ENCODE data around the gene UTF1. TPM values are rescaled to one million over a fixed set of nuclear protein-coding genes. Genes with fewer than 3 reads are reported as not detected.

Gene UTF1
- total RNA-seq, 4 donors from 2014 or later = not detected

- no peak for DNase-seq
- no peaks in the 10 kb centered on the region for H3K9me3 ChIP-seq
- no peak overlapping the region for H3K4me3 ChIP-seq
- no CpG with 5 or more reads among the region's 38 CpGs for WGBS, 2 donors
- no peaks in the 10 kb centered on the region for H3K4me1 ChIP-seq
- H3K27me3 ChIP-seq = peaks cover 0 to 52% (median 0%) of the 10 kb centered on the region in 4 donors
- intact Hi-C loops (cut with DNase I) = no loop called here
- H3K36me3 ChIP-seq = no peaks in the 10 kb centered on the region
- TF ChIP-seq CTCF (IDR thresholded peaks at IDR 0.05) (no peak), POLR2A (IDR thresholded peaks at IDR 0.05) (no peak)
- no peak overlapping the region for H3K27ac ChIP-seq
Measured at GRCh38 chr10:133199992-133200611, 29.9 kb upstream of the UTF1 start.

DNA sequence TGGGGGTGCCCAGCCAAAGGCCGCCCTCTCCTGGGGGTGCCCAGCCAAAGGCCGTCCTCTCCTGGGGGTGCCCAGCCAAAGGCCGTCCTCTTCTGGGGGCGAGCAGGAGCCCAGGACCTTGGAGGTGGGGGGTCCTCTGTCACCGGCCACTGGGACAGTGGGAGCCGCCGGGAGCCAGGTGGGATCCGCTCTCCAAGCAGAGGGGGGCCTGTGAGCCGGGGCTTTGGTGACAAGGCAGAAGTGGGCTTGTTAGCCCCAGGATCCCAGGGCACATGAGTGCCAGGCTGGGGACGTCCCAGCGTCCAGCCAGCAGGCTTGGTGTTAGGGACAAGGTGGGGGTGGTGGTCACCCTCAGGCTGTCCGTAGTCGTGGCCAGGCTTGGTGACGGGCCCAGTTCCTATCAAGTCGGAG, 29.4 kb upstream of the UTF1 start:
- intact Hi-C loops (cut with DNase I) = no loop called here
- Histone ChIP-seq H3K27me3 (peaks cover 0 to 51% (median 0%) of the 10 kb centered on the region in 4 donors), H3K27ac (no peak overlapping the region), H3K4me1 (no peaks in the 10 kb centered on the region), H3K36me3 (no peaks in the 10 kb centered on the region), H3K9me3 (no peaks in the 10 kb centered on the region), H3K4me3 (no peak overlapping the region)
- no peak for DNase-seq
- TF ChIP-seq POLR2A (IDR thresholded peaks at IDR 0.05) (no peak), CTCF (IDR thresholded peaks at IDR 0.05) (no peak)
- no CpG with 5 or more reads among the region's 15 CpGs for WGBS, 2 donors

DNA sequence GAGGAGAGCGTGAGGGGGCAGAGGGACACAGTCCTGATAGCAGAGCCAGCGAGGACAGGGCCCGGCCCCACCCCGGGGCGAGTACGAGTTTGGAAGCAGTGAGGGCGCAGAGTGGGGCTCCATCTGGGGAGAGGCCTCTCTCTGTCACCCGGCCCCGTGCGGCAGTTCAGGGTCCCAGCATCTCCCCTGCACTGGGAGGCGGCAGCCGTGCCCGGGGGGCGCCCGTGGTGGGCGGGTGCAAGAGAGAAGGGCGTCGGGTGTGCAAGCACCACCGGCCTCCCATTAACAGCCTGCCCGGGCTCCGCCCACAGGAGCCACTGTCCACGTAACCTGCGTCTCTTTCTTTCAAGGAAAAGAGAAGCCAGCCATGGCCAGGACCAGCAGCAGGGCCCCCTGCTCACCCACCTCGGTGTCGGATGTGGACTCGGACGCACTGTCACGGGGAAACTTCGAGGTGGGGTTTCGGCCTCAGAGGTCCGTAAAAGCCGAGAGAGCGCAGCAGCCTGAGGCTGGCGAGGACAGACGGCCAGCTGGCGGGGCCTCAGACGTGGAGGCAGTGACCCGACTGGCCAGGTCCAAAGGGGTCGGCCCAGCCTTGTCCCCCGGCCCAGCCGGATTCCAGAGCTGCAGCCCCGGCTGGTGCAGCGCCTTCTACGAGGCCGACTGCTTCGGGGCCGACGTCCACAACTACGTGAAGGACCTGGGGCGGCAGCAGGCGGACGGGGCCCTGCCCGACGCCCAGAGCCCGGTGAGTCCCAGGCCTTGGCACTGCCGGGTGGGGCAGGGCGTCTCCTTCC, 28.7 kb upstream of the UTF1 start:
- Histone ChIP-seq H3K4me3 (no peak overlapping the region), H3K36me3 (no peaks in the 10 kb centered on the region), H3K4me1 (no peaks in the 10 kb centered on the region), H3K9me3 (no peaks in the 10 kb centered on the region), H3K27me3 (peaks cover 0 to 51% (median 0%) of the 10 kb centered on the region in 4 donors), H3K27ac (no peak overlapping the region)
- intact Hi-C loops (cut with DNase I) = no loop called here
- WGBS, 2 donors = 67 to 87% methylated on average over 3 to 15 of the region's 57 CpGs
- TF ChIP-seq CTCF (IDR thresholded peaks at IDR 0.05) = no peak
- no peak for TF ChIP-seq POLR2A (IDR thresholded peaks at IDR 0.05)
- DNase-seq = no peak

- H3K9me3 ChIP-seq = no peaks in the 10 kb centered on the region
- H3K27me3 ChIP-seq = peaks cover 0 to 46% (median 0%) of the 10 kb centered on the region in 4 donors
- H3K36me3 ChIP-seq = no peaks in the 10 kb centered on the region
- H3K4me1 ChIP-seq = no peaks in the 10 kb centered on the region
- TF ChIP-seq CTCF (IDR thresholded peaks at IDR 0.05) (no peak), POLR2A (IDR thresholded peaks at IDR 0.05) (no peak)
- intact Hi-C loops (cut with DNase I) = no loop called here
- no peak for DNase-seq
- WGBS, 2 donors = 54% methylated on average over 4 of the region's 29 CpGs; no CpG with 5 or more reads in 1 of the 2 donors
- H3K27ac ChIP-seq = no peak overlapping the region
- H3K4me3 ChIP-seq = no peak overlapping the region
Measured at GRCh38 chr10:133201948-133202725, 27.9 kb upstream of the UTF1 start.

Data from esophagus squamous epithelium (tissue), 5 donors.